Mucosa of stomach (tissue), 1 donor: ENCODE measurements around the gene ZFAND6.

ENCODE experiments used
- H3K27me3 ChIP-seq: one replicate; pipeline ENCODE4 v1.7.0; 2013; ENCODE audit warnings: mild to moderate bottlenecking, low read length; ENCODE audit not compliant: control insufficient read depth, insufficient read depth
- H3K36me3 ChIP-seq: one replicate; pipeline ENCODE4 v1.7.0; 2013; ENCODE audit warnings: low read length; ENCODE audit not compliant: control insufficient read depth, insufficient read depth
- H3K4me1 ChIP-seq: one replicate; pipeline ENCODE4 v1.7.0; 2013; ENCODE audit warnings: mild to moderate bottlenecking, low read length; ENCODE audit not compliant: control insufficient read depth, insufficient read depth
- H3K4me3 ChIP-seq: one replicate; pipeline ENCODE4 v1.7.0; 2013; ENCODE audit warnings: low read length
- H3K9ac ChIP-seq: one replicate; pipeline ENCODE4 v1.7.0; 2013; ENCODE audit warnings: mild to moderate bottlenecking, low read length, moderate library complexity
- H3K9me3 ChIP-seq: one replicate; pipeline ENCODE4 v1.7.0; 2013; ENCODE audit warnings: mild to moderate bottlenecking, low read length, moderate library complexity; ENCODE audit not compliant: control insufficient read depth
- donor health status: Pancreatic carcinoma.

The ZFAND6 gene

GRCh38 chr15:80127911-80128310 lies 68.4 kb downstream of the ZFAND6 start:
- Histone ChIP-seq H3K4me1 (no peaks in the 10 kb centered on the region), H3K27me3 (no peaks in the 10 kb centered on the region), H3K9me3 (no peaks in the 10 kb centered on the region), H3K9ac (no peak overlapping the region), H3K4me3 (no peak overlapping the region), H3K36me3 (peaks cover 6% of the 10 kb centered on the region)

DNA sequence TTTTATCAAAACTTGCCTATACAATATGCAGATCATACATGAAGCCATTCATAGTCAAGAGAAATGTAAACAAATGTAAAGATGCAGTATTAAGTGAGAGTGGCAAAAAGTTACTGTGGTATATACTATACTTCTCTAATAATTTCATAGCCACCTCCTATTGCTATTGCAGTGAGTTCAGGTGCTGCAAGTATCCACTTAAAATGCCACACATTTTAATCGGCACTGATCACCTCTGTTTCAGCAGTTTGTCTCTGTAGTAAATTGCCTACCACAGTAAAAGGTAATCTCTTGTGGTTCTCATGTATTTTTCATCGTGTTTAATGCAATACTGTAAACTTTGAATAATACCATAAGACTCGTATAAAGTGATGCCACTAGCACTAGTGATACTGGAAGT lies 72.9 kb downstream of the ZFAND6 start:
- no peak overlapping the region for H3K4me3 ChIP-seq
- no peaks in the 10 kb centered on the region for H3K4me1 ChIP-seq
- no peaks in the 10 kb centered on the region for H3K36me3 ChIP-seq

GRCh38 chr15:80136854-80137253 lies 77.4 kb downstream of the ZFAND6 start:
- Histone ChIP-seq H3K36me3 (no peaks in the 10 kb centered on the region), H3K4me3 (no peak overlapping the region), H3K9me3 (no peaks in the 10 kb centered on the region)

More for the DNA sequence above, 72.9 kb downstream of the ZFAND6 start:
- no peaks in the 10 kb centered on the region for H3K27me3 ChIP-seq
- H3K9me3 ChIP-seq: no peaks in the 10 kb centered on the region
- H3K9ac ChIP-seq: no peak overlapping the region

DNA sequence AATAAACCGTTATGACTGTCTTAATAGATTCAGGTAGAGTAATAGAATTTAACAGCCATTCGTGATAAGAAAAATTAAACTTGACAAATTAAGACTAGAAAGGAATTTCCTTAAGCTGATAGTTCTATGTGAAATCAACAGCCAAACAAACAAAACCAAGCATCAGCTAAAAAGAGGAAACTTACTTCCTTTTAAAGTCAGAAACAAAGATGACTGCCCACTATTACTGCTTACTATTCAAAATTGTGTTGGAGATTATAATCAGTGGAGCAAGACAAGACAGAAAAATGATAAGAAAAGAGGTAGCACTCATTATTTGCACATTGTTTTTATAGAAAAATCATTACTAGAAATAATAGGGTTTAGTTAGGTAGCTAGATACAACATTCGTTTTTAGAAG lies 79.5 kb downstream of the ZFAND6 start:
- Histone ChIP-seq H3K9ac (no peak overlapping the region), H3K4me1 (no peaks in the 10 kb centered on the region), H3K9me3 (no peaks in the 10 kb centered on the region), H3K27me3 (no peaks in the 10 kb centered on the region), H3K36me3 (no peaks in the 10 kb centered on the region), H3K4me3 (no peak overlapping the region)

More at GRCh38 chr15:80136854-80137253, 77.4 kb downstream of the ZFAND6 start:
- H3K27me3 ChIP-seq: no peaks in the 10 kb centered on the region
- no peaks in the 10 kb centered on the region for H3K4me1 ChIP-seq
- no peak overlapping the region for H3K9ac ChIP-seq

DNA sequence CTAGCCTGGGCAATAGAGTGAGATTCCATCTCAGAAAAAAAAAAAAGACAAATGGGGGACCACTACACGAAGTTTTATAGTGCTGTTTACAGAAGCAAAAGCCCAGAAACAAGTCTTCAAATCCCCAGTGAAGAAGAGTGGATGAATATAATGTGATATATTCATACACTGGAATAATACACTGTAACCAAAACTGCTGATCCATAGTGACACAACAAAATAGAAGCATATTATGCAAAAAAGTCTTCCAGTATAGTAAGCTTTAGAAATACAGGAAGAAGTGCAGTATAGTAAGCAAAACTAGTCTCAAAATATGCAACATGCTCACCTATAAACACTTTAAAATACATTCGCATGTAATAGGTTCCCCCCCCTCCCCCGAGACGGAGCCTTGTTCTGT lies 81.4 kb downstream of the ZFAND6 start:
- Histone ChIP-seq H3K4me3 (no peak overlapping the region), H3K9ac (no peak overlapping the region), H3K36me3 (no peaks in the 10 kb centered on the region), H3K9me3 (no peaks in the 10 kb centered on the region), H3K27me3 (no peaks in the 10 kb centered on the region), H3K4me1 (no peaks in the 10 kb centered on the region)

GRCh38 chr15:80141916-80142598 lies 82.6 kb downstream of the ZFAND6 start:
- no peaks in the 10 kb centered on the region for H3K27me3 ChIP-seq
- no peaks in the 10 kb centered on the region for H3K9me3 ChIP-seq
- no peaks in the 10 kb centered on the region for H3K4me1 ChIP-seq
- H3K4me3 ChIP-seq: no peak overlapping the region
- no peaks in the 10 kb centered on the region for H3K36me3 ChIP-seq
- H3K9ac ChIP-seq: no peak overlapping the region

DNA sequence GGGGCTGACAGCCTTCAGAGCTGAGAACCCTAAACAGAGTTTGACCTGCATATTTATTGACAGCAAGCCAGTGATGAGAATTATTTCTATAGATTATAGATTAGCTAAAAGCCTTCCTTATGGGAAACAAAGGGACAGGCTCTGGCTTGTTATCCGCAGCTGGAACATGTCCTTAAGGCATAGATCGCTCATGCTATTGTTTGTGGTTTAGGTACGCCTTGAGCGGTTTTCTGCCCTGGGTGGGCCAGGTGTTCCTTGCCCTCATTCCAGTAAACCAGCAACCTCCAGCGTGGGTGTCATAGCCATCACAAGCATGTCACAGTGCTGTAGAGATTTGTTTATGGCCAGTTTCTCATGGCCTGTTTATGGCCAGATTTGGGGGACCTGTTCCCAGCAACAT lies 83.2 kb downstream of the ZFAND6 start:
- H3K9ac ChIP-seq: no peak overlapping the region

DNA sequence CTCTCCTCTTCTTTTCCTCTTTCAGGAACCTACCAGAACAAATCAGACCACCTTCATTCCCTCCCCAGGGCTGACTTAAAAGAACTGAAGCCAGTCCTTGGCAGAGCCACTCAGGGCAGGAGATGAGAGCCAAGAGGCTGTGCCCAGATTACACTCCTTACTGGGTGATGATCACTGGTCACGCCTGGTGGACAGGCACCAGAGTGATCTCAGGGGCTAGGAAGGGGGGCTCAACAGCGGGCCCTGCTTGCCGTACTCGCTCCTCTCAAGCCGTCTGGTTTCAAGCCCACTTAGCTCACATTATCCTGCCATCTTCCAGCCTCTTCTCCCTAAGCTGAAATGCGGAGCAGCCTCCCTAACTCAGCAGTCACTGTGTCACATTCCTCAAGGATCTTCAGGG lies 91.7 kb downstream of the ZFAND6 start:
- H3K36me3 ChIP-seq: no peaks in the 10 kb centered on the region
- H3K9me3 ChIP-seq: no peaks in the 10 kb centered on the region
- H3K9ac ChIP-seq: no peak overlapping the region
- H3K4me3 ChIP-seq: no peak overlapping the region
- peaks cover 20% of the 10 kb centered on the region for H3K4me1 ChIP-seq
- no peaks in the 10 kb centered on the region for H3K27me3 ChIP-seq

More for the DNA sequence above, 83.2 kb downstream of the ZFAND6 start:
- Histone ChIP-seq H3K4me3 (no peak overlapping the region), H3K4me1 (no peaks in the 10 kb centered on the region), H3K36me3 (no peaks in the 10 kb centered on the region), H3K27me3 (no peaks in the 10 kb centered on the region), H3K9me3 (no peaks in the 10 kb centered on the region)

DNA sequence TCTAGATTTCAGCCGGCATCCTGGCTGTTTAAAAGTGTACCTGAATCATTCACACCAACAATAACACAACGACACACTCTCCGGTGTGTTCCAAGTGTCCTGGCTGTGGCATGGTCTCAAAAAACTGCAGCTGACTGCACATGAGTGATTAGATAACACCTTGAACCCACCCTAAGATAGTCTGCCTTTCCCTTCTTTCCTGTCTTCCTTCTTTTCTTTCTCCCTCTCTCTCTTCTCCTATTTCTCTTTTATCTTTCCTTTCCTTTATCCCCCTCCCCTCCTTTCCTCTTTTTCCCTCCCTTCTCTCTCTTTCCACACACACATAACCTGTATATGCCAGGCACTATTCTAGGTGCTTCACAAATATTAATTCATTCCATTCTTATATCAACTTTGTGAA lies 92.1 kb downstream of the ZFAND6 start:
- Histone ChIP-seq H3K9me3 (no peaks in the 10 kb centered on the region), H3K4me1 (peaks cover 20% of the 10 kb centered on the region), H3K4me3 (no peak overlapping the region), H3K27me3 (no peaks in the 10 kb centered on the region), H3K36me3 (no peaks in the 10 kb centered on the region), H3K9ac (no peak overlapping the region)

- Histone ChIP-seq H3K4me1 (peaks cover 20% of the 10 kb centered on the region), H3K9me3 (no peaks in the 10 kb centered on the region), H3K9ac (peak overlapping the region; percentile 52), H3K27me3 (no peaks in the 10 kb centered on the region), H3K4me3 (peak overlapping the region; percentile 14), H3K36me3 (no peaks in the 10 kb centered on the region)
These were observed 92.9 kb downstream of the ZFAND6 start for GRCh38 chr15:80152180-80152895.

- peak within 1 kb of the TSS; percentile 52 for H3K9ac ChIP-seq
- peaks cover 20% of the 10 kb centered on the region for H3K4me1 ChIP-seq
- H3K4me3 ChIP-seq: peak within 1 kb of the TSS; percentile 43
- no peaks in the 10 kb centered on the region for H3K9me3 ChIP-seq
- no peaks in the 10 kb centered on the region for H3K36me3 ChIP-seq
- H3K27me3 ChIP-seq: no peaks in the 10 kb centered on the region
These were observed 93.7 kb downstream of the ZFAND6 start, which contains the start of gene FAH for GRCh38 chr15:80152896-80153876. FAH (plus strand) TSS chr15:80152999; CDS start chr15:80153055, 56 bp downstream.
